HL-60 (cell line): ENCODE measurements around the gene SPTBN5.

Experiments
- DNase-seq, 2 experiments: peaks; one replicate each; pipeline ENCODE4 v3.0.0-alpha.2; 2010 to 2020; ENCODE audit warnings: low read depth in 1 of 2, low spot score in 1 of 2
- H3K27ac ChIP-seq: fragments of 250-450 bp; sonication (Bioruptor Pico); replicated peaks from 2 replicates; pipeline ENCODE4 v1.5.1; 2020; ENCODE audit warnings: mild to moderate bottlenecking, moderate library complexity
- H3K27me3 ChIP-seq: fragments of 250-450 bp; sonication (Bioruptor Pico); 2 replicates; pipeline ENCODE4 v1.5.1; 2021; ENCODE audit warnings: mild to moderate bottlenecking, moderate library complexity; ENCODE audit not compliant: insufficient read depth, poor library complexity, severe bottlenecking
- H3K4me3 ChIP-seq: replicated peaks from 2 replicates; pipeline ENCODE4 v1.5.1; 2011; ENCODE audit warnings: mild to moderate bottlenecking, control low read depth, low read length; ENCODE audit not compliant: insufficient read depth
- CTCF ChIP-seq: IDR thresholded peaks from one replicate; pipeline ENCODE4 v1.5.1; 2011; ENCODE audit warnings: low read length, control low read depth, inconsistent platforms; ENCODE audit not compliant: insufficient read depth
- GABPA ChIP-seq: IDR thresholded peaks from 2 replicates; pipeline ENCODE4 v1.6.1; 2012; ENCODE audit warnings: low read depth
- POLR2AphosphoS5 ChIP-seq: IDR thresholded peaks from 2 replicates; pipeline ENCODE4 v1.6.1; 2012; ENCODE audit warnings: low read depth
- REST ChIP-seq: IDR thresholded peaks from 2 replicates; pipeline ENCODE4 v1.6.1; 2012; ENCODE audit warnings: low read depth; ENCODE audit not compliant: insufficient replicate concordance
- SPI1 ChIP-seq: IDR thresholded peaks from 2 replicates; pipeline ENCODE4 v1.6.1; 2012; ENCODE audit warnings: low read depth, mild to moderate bottlenecking, borderline replicate concordance

Gene SPTBN5

GRCh38 chr15:41865490-41866055 lies 28.3 kb downstream of the SPTBN5 start:
- TF ChIP-seq REST (no peak), SPI1 (no peak), CTCF (no peak), GABPA (no peak), POLR2AphosphoS5 (no peak)
- H3K27me3 ChIP-seq = peaks cover 2% of the 10 kb centered on the region
- H3K27ac ChIP-seq = no peak overlapping the region
- H3K4me3 ChIP-seq = no peak overlapping the region
- DNase-seq = no peak

- DNase-seq = no peak
- Histone ChIP-seq H3K4me3 (no peak overlapping the region), H3K27ac (no peak overlapping the region), H3K27me3 (peaks cover 2% of the 10 kb centered on the region)
- TF ChIP-seq REST (no peak), CTCF (no peak), SPI1 (no peak), GABPA (no peak), POLR2AphosphoS5 (no peak)
Observed at GRCh38 chr15:41862515-41863116, 31.2 kb downstream of the SPTBN5 start.

- H3K4me3 ChIP-seq = no peak overlapping the region
- H3K27ac ChIP-seq = no peak overlapping the region
- TF ChIP-seq POLR2AphosphoS5 = no peak
- TF ChIP-seq CTCF = no peak
- no peak for TF ChIP-seq GABPA
- no peak for TF ChIP-seq REST
- no peak for TF ChIP-seq SPI1
- DNase-seq = no peak
- H3K27me3 ChIP-seq = peaks cover 2% of the 10 kb centered on the region
Observed at GRCh38 chr15:41861736-41862356, 32.0 kb downstream of the SPTBN5 start.
